IPS-18a (cell line): Measurements from ENCODE around the gene ACIN1.
"Not testable (repeated sequence)": the region's sequence is repeated elsewhere in the genome, so short reads cannot be mapped to it uniquely, and the experiment has no call there.

Experiments
- H3K27ac ChIP-seq: one replicate; pipeline ENCODE4 v1.5.1; 2013; ENCODE audit warnings: low read length
- H3K27me3 ChIP-seq: one replicate; pipeline ENCODE4 v1.6.1; 2013; ENCODE audit warnings: mild to moderate bottlenecking, low read length; ENCODE audit not compliant: control insufficient read depth, insufficient read depth
- H3K36me3 ChIP-seq: one replicate; pipeline ENCODE4 v1.6.1; 2013; ENCODE audit warnings: low read depth, low read length; ENCODE audit not compliant: control insufficient read depth
- H3K4me1 ChIP-seq: one replicate; pipeline ENCODE4 v1.6.1; 2013; ENCODE audit warnings: low read depth, low read length; ENCODE audit not compliant: control insufficient read depth
- H3K4me3 ChIP-seq: one replicate; pipeline ENCODE4 v1.5.1; 2013; ENCODE audit warnings: low read length
- H3K9ac ChIP-seq: one replicate; pipeline ENCODE4 v1.6.1; 2013; ENCODE audit warnings: mild to moderate bottlenecking, low read length, moderate library complexity
- H3K9me3 ChIP-seq: one replicate; pipeline ENCODE4 v1.6.1; 2013; ENCODE audit warnings: low read depth, low read length; ENCODE audit not compliant: control insufficient read depth

The ACIN1 gene

GRCh38 chr14:23112359-23113178, 17.6 kb upstream of the ACIN1 start:
- Histone ChIP-seq H3K4me1 (no peaks in the 10 kb centered on the region), H3K9ac (no peak overlapping the region), H3K36me3 (no peaks in the 10 kb centered on the region), H3K27ac (no peak overlapping the region), H3K4me3 (no peak overlapping the region), H3K27me3 (peaks cover 6% of the 10 kb centered on the region), H3K9me3 (no peaks in the 10 kb centered on the region)

DNA sequence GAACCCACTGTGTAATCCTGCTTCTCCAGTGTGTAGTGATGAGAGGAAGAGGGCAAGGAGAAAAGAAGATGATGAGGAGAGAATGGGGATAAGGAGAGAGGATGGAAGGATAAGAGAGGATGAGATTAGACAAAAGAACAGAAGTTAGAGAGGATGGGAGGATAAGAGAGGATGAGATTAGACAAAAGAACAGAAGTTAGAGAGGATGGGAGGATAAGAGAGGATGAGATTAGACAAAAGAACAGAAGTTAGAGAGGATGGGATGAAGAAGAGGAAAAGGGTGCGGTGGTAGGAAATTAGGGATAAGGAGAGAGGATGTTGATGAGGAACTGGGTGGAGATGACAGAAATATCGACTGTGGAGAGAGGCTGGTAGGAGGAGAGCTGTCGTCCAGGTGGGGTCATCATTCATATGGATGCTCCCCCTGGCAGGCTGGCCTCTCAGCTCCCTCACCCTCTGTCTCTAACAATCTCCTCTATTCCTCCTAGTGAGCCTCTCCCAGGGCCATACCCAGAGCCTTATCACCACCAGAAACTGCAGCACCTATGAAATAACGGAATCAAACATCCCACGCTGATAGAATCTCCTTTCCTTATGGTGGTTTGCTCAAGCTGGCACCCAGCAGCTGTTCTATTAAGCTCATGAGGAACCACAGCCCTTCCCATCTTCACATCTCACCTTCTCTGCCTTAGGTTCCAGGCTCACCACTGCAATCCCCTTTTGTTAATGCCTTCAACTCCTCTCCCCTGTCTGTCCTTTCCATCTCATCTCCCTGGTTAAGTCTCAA, 15.8 kb upstream of the ACIN1 start:
- Histone ChIP-seq H3K9me3 (no peaks in the 10 kb centered on the region), H3K9ac (no peak overlapping the region), H3K4me1 (peaks cover 8% of the 10 kb centered on the region), H3K27me3 (peaks cover 6% of the 10 kb centered on the region), H3K27ac (no peak overlapping the region), H3K4me3 (no peak overlapping the region), H3K36me3 (no peaks in the 10 kb centered on the region)

GRCh38 chr14:23109769-23110168, 14.8 kb upstream of the ACIN1 start:
- Histone ChIP-seq H3K9ac (no peak overlapping the region), H3K4me1 (peaks cover 16% of the 10 kb centered on the region), H3K36me3 (no peaks in the 10 kb centered on the region), H3K9me3 (no peaks in the 10 kb centered on the region), H3K27me3 (peaks cover 6% of the 10 kb centered on the region), H3K4me3 (no peak overlapping the region), H3K27ac (no peak overlapping the region)

DNA sequence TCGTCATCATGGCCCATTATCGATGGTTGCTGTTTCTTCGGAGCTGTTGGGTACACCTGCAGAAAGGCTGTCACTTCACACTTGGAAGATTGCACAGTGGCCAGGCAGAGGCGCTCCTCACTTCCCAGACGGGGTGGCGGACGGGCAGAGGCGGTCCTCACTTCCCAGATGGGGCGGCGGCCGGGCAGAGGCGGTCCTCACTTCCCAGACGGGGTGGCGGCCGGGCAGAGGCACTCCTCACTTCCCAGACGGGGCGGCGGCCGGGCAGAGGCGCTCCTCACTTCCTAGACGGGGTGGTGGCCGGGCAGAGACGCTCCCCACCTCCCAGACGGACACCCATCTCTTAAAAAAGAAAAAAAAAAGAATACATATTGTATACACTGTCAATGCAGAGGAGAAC, 13.2 kb upstream of the ACIN1 start:
- H3K36me3 ChIP-seq = not testable (repeated sequence)

DNA sequence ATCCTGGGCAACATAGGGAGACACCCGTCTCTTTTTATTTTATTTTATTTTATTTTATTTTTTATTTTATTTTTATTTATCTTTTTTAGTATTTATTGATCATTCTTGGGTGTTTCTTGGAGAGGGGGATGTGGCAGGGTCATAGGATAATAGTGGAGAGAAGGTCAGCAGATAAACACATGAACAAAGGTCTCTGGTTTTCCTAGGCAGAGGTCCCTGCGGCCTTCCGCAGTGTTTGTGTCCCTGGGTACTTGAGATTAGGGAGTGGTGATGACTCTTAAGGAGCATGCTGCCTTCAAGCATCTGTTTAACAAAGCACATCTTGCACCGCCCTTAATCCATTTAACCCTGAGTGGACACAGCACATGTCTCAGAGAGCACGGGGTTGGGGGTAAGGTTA, 12.7 kb upstream of the ACIN1 start:
- H3K27me3 ChIP-seq, H3K4me3 ChIP-seq, H3K9me3 ChIP-seq, H3K27ac ChIP-seq, H3K9ac ChIP-seq, H3K36me3 ChIP-seq: not testable (repeated sequence)
- H3K4me1 ChIP-seq = peaks cover 21% of the 10 kb centered on the region

More for the DNA sequence above, 13.2 kb upstream of the ACIN1 start:
- not testable (repeated sequence) for H3K27ac ChIP-seq, H3K27me3 ChIP-seq, H3K9ac ChIP-seq, H3K9me3 ChIP-seq, H3K4me3 ChIP-seq
- peaks cover 21% of the 10 kb centered on the region for H3K4me1 ChIP-seq

- Histone ChIP-seq H3K9ac (peak overlapping the region; percentile 9), H3K4me1 (peaks cover 21% of the 10 kb centered on the region), H3K9me3 (no peaks in the 10 kb centered on the region), H3K27ac (no peak overlapping the region), H3K4me3 (no peak overlapping the region), H3K36me3 (no peaks in the 10 kb centered on the region), H3K27me3 (peaks cover 6% of the 10 kb centered on the region)
Measured at GRCh38 chr14:23106747-23107045, 11.8 kb upstream of the ACIN1 start.

GRCh38 chr14:23105348-23105824, 10.4 kb upstream of the ACIN1 start:
- Histone ChIP-seq H3K9ac (no peak overlapping the region), H3K9me3 (no peaks in the 10 kb centered on the region), H3K27me3 (no peaks in the 10 kb centered on the region), H3K36me3 (no peaks in the 10 kb centered on the region), H3K4me3 (no peak overlapping the region), H3K4me1 (peaks cover 21% of the 10 kb centered on the region), H3K27ac (no peak overlapping the region)

DNA sequence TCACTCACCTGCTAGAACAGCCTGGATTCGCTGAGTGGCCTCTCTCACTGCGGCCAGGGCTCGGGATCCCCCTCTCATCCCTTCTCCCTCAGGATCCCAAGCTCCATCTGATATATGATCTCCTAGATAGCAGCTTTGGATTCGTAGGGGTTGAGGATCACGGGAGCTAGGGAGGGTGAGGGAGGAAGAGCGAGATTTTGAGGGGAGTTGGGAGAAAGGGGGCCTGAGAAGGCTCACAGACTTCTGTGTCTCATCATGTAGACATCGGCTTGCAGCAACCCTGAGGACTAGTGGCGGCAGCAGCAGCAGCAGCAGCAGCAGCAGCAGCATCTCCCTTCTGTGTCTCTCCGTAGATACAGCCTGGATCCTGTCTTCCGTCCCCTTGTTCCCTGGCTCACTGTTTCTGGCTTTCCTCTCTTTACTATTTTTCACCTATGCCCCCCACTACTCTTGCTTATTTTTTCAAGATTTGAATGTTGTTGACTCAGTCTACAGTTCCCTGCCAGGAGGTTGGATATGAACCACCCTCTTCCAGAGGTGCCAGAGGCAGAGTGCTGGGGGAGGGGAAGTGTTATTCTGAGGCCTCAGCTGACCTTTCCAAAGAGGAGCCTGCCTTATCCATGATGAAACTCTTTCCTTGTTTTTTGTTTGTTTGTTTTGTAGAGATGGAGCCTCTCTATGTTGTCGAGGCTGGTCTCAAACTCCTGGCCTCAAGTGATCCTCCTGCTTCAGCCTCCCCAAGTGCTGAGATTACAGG, 9.8 kb upstream of the ACIN1 start, which contains the start of gene CIROP:
Gene CIROP (minus strand): TSS at position 399 of the 757 bp plus-strand sequence. CDS start 69 bp downstream, at position 330.
- Histone ChIP-seq H3K9ac (no peak within 1 kb of the TSS), H3K4me3 (no peak within 1 kb of the TSS), H3K27ac (no peak within 1 kb of the TSS), H3K36me3 (no peaks in the 10 kb centered on the region), H3K9me3 (no peaks in the 10 kb centered on the region), H3K27me3 (no peaks in the 10 kb centered on the region), H3K4me1 (peaks cover 21% of the 10 kb centered on the region)

GRCh38 chr14:23104070-23104590, 9.2 kb upstream of the ACIN1 start:
- H3K9ac ChIP-seq = no peak overlapping the region
- H3K4me1 ChIP-seq = peaks cover 21% of the 10 kb centered on the region
- H3K36me3 ChIP-seq = no peaks in the 10 kb centered on the region
- H3K4me3 ChIP-seq = no peak overlapping the region
- H3K27ac ChIP-seq = no peak overlapping the region
- no peaks in the 10 kb centered on the region for H3K27me3 ChIP-seq
- H3K9me3 ChIP-seq = no peaks in the 10 kb centered on the region

- Histone ChIP-seq H3K27me3 (no peaks in the 10 kb centered on the region), H3K9me3 (no peaks in the 10 kb centered on the region), H3K36me3 (peaks cover 3% of the 10 kb centered on the region), H3K4me3 (no peak overlapping the region), H3K4me1 (peaks cover 21% of the 10 kb centered on the region), H3K27ac (no peak overlapping the region), H3K9ac (no peak overlapping the region)
Measured at GRCh38 chr14:23103581-23103980, 8.6 kb upstream of the ACIN1 start.

DNA sequence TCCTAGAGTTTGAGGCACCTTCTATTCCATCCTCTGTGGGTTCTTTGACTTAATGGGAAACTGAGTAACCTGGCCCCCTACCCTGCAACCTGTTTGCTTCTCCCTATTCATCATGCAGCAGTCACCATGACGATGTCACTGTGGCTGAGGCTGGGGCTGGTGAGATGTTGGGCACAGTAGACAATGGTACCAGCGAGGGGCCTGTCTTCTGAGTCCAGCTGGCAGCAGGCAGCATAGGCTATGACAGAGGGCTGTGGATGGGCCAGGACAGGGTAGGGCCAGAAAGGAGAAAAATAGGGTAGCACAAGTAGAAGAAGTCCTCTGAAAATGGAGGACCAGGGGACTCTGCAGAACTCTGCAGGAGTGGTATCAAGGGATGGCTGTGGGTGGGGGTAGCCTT, 7.9 kb upstream of the ACIN1 start:
- Histone ChIP-seq H3K27ac (no peak overlapping the region), H3K9ac (no peak overlapping the region), H3K4me1 (peaks cover 21% of the 10 kb centered on the region), H3K27me3 (no peaks in the 10 kb centered on the region), H3K36me3 (peaks cover 11% of the 10 kb centered on the region), H3K9me3 (no peaks in the 10 kb centered on the region), H3K4me3 (no peak overlapping the region)
